Left hindlimb (tissue), 1 donor: ENCODE results near the gene MAML3.
"Not testable (repeated sequence)": the region's sequence is repeated elsewhere in the genome, so short reads cannot be mapped to it uniquely, and the experiment has no call there.

Source experiments
- DNase-seq: peaks from one replicate; pipeline ENCODE4 v3.0.0-alpha.2; 2018

The MAML3 gene

DNA sequence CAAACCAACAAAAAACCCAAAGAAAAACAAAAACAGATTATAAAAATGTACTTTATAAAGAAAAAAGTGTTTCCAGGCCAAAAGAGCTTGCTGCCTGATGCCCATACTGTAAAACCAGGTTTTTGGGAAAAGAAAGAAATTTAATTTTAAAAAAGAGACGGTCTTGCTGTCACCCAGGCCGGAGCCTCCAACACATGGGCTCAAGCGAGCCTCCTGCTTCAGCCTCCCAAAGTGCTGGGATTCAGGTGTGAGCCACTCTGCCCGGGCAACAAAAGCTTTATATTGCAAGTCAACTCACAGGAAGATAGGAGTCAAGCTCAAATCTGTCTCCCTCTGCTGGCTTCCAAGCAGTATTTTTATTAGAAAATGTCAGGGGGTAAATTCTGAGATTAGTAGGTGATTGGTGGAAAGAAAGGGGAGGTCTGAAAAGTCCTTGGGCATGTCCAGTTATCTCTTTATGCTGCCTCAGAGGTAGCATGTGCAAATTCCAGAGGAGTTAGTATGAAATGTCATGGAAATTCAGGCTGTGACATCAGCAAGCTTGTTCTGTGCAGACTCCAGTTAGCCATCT lies 449.0 kb downstream of the MAML3 start:
- no peak for DNase-seq

GRCh38 chr4:139700568-139700967 lies 453.4 kb downstream of the MAML3 start:
- no peak for DNase-seq

- DNase-seq, result not testable (repeated sequence)
Observed at GRCh38 chr4:139698167-139698925, 455.6 kb downstream of the MAML3 start.

- no peak for DNase-seq
Observed at GRCh38 chr4:139696491-139696890, 457.5 kb downstream of the MAML3 start.

- DNase-seq, result no peak
Observed at GRCh38 chr4:139694522-139695107, 459.4 kb downstream of the MAML3 start.

- DNase-seq, result peak; percentile 31
Observed at GRCh38 chr4:139692309-139693012, 461.5 kb downstream of the MAML3 start.

- DNase-seq, result no peak
Observed at GRCh38 chr4:139690419-139690818, 463.6 kb downstream of the MAML3 start.

- no peak for DNase-seq
Observed at GRCh38 chr4:139689093-139689722, 464.8 kb downstream of the MAML3 start.

- DNase-seq, result no peak
Observed at GRCh38 chr4:139686988-139687387, 467.0 kb downstream of the MAML3 start.

- DNase-seq, result no peak
Observed at GRCh38 chr4:139686130-139686529, 467.9 kb downstream of the MAML3 start.

GRCh38 chr4:139685180-139685579 lies 468.8 kb downstream of the MAML3 start:
- no peak for DNase-seq

- no peak for DNase-seq
Observed at GRCh38 chr4:139684351-139684750, 469.6 kb downstream of the MAML3 start.

GRCh38 chr4:139682741-139683151 lies 471.2 kb downstream of the MAML3 start:
- no peak for DNase-seq

GRCh38 chr4:139682309-139682708 lies 471.7 kb downstream of the MAML3 start:
- DNase-seq, result no peak

- no peak for DNase-seq
Observed at GRCh38 chr4:139676913-139677585, 476.9 kb downstream of the MAML3 start.

GRCh38 chr4:139676365-139676764 lies 477.6 kb downstream of the MAML3 start:
- no peak for DNase-seq

DNA sequence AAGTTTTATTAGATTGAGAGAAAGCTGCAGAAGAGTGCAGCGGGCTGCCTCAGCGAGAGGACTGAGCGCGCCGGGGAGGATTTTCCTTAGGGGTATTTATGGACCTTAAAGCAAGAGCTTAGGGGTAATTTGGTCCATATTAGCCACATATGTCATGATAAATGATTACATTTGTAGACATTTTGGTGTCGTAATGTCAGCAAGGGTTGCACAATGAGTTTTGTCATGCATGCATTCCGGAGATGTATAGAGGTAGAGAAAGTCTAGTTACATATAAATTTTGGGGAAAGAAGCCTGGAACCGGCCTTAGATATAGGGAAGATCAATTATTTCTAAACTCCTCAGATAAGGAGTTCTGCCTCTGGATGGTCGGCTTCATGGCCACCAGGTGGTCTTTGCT lies 478.3 kb downstream of the MAML3 start:
- no peak for DNase-seq

GRCh38 chr4:139674875-139675550 lies 479.0 kb downstream of the MAML3 start:
- DNase-seq, result no peak

GRCh38 chr4:139672732-139673131 lies 481.3 kb downstream of the MAML3 start:
- DNase-seq, result no peak

DNA sequence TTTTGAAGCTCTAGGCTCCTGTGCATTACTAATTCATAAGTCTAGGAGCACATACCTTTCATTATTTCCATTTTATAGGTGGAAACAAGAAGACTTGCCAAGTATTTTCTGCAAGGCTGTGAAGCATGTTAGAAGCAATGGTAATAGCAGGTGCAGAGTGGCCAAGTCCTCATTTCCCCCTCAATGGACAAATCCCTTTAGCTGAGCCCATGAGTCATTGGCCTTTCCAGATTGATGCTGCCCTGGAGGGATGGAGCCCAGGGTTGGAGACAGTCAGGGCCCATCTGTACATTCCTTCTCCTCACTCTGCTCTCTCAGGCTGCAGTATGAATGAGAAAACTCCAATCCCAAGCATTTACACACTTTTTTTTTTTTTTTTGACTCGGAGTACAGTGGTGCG lies 481.8 kb downstream of the MAML3 start:
- no peak for DNase-seq

- no peak for DNase-seq
Observed at GRCh38 chr4:139670775-139671174, 483.2 kb downstream of the MAML3 start.

DNA sequence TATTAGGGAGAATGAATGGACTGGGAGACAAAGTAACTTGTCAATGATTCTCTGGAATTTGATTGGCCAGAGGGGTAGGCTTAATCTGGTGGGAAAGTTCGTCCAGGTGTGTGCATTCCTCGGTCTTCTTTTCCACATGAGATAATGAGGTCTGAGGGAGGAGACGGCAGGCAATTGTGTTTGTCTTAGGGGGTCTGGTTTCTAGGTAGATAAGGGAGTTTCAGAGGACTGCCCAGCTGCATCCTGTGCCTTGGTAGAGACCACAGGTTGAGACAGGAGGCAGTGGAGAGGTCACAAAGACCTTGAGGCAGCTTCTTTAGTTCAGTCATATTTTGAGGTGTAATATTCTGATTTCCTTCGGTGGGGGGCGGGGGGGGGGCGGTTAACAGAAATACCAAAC lies 484.1 kb downstream of the MAML3 start:
- DNase-seq, result no peak
